KOPT-K1 (cell line): ENCODE data around the gene TPGS2.

Experiments used
- H3K27ac ChIP-seq: fragments of 200-600 bp; sonication (generic); 2 replicates; pipeline ENCODE4 v1.5.1; 2016; ENCODE audit warnings: antibody characterized with exemption, mild to moderate bottlenecking, low read depth, low read length; ENCODE audit not compliant: poor library complexity, severe bottlenecking
- H3K36me3 ChIP-seq: fragments of 200-600 bp; sonication (generic); 2 replicates; pipeline ENCODE4 v1.5.1; 2017; ENCODE audit warnings: antibody characterized with exemption, mild to moderate bottlenecking, low read length, moderate library complexity; ENCODE audit not compliant: insufficient read depth
- H3K9me3 ChIP-seq: fragments of 200-600 bp; sonication (generic); 2 replicates; pipeline ENCODE4 v1.5.1; 2017; ENCODE audit warnings: antibody characterized with exemption, low read length, mild to moderate bottlenecking; ENCODE audit not compliant: insufficient read depth, poor library complexity, severe bottlenecking

The TPGS2 gene

GRCh38 chr18:36745219-36745975 is 83.4 kb downstream of the TPGS2 start:
- no peaks in the 10 kb centered on the region for H3K36me3 ChIP-seq
- H3K9me3 ChIP-seq: no peaks in the 10 kb centered on the region
- no peak overlapping the region for H3K27ac ChIP-seq

GRCh38 chr18:36744261-36744876 is 84.4 kb downstream of the TPGS2 start:
- Histone ChIP-seq H3K27ac (no peak overlapping the region), H3K36me3 (no peaks in the 10 kb centered on the region), H3K9me3 (no peaks in the 10 kb centered on the region)
